GOT3 (cell line): ENCODE measurements around the gene DNAJB1.
"Not testable (repeated sequence)": the region's sequence is repeated elsewhere in the genome, so short reads cannot be mapped to it uniquely, and the experiment has no call there.

Source experiments
- DNase-seq: peaks from one replicate; lab custom pipeline; 2025; ENCODE audit warnings: mixed read lengths; lab: John Stamatoyannopoulos, UW

DNAJB1 gene

GRCh38 chr19:14520543-14520942 lies 2.3 kb upstream of the DNAJB1 start:
- DNase-seq = no peak

- no peak for DNase-seq
Observed at GRCh38 chr19:14519860-14520407, 1.7 kb upstream of the DNAJB1 start.

DNA sequence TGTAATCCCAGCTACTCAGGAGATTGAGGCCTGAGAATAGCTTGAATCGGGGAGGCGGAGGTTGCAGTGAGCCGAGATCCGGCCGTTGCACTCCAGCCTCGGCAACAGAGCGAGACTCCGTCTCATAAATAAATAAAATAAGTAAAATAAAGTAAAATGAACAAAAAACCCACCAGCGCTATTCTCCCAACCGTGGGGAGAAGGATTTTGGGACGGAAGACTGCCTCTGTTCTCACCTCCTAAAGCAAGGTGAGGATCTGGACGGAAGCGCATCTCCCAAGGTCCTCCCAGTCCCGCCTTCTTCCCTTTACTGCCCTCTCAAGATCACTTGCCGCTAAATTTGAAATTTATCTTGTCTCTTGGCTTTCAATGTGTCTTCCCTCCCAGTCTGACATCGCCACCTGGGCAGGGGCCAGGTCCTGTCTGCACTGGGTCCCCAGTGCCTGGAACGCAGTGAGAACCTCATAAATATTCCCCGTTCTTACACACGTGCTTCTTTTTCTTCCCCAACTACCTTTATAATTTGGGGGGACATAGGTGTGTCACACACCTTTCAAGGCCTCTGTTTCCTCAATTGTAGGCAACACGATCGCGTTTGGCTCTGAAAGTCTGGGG lies 1.2 kb upstream of the DNAJB1 start:
- no peak for DNase-seq

DNA sequence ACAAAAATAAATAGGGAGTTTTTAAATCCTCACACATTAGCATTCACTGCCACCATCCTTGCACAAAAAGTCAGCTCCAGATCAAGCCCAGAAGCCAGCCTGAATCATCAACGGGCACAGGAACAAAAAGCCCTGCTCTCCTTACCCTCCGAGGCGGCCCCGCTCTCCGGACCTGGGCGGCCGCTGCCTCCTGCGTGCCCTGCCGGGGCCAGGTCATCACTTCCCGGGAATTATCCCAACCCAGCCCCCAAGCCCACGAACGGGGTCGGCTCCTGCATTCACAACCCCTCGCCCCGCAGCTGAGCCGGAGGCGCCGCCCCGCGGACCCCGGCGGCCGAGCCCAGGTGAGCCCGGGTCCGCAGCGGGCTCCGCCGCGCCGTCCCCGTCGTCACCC lies 754 bp downstream of the DNAJB1 start:
- DNase-seq = no peak

GRCh38 chr19:14516746-14517438 lies 1.3 kb downstream of the DNAJB1 start:
- no peak for DNase-seq

- no peak for DNase-seq
Observed at GRCh38 chr19:14516048-14516534, 2.1 kb downstream of the DNAJB1 start.

DNA sequence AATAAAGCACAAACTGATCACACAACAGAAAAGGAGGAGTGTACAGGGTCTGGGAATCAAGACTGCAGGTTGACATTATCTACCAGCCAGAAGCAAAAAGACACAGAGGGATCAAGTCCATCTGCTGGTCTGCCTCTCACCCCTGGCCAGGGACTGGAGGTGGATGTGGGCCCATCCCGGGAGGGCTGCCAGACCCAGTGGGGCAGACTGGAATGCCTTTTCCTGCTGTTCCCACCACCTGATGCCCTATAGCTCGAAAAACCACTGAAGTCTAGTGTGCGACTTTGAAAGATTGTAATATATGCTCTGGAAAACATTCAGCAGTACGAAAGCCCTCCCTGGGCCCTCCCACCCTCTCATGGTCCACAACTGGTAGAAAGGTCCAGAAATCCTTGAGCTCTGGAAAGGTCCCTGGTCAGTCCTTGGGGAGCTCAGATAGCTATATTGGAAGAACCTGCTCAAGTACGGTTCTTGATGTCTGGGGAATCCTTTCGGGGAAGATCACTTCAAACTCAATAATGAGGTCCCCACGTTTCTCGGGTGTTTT lies 2.6 kb downstream of the DNAJB1 start:
- DNase-seq = no peak

- no peak for DNase-seq
Observed at GRCh38 chr19:14514215-14514863, 3.9 kb downstream of the DNAJB1 start.

DNA sequence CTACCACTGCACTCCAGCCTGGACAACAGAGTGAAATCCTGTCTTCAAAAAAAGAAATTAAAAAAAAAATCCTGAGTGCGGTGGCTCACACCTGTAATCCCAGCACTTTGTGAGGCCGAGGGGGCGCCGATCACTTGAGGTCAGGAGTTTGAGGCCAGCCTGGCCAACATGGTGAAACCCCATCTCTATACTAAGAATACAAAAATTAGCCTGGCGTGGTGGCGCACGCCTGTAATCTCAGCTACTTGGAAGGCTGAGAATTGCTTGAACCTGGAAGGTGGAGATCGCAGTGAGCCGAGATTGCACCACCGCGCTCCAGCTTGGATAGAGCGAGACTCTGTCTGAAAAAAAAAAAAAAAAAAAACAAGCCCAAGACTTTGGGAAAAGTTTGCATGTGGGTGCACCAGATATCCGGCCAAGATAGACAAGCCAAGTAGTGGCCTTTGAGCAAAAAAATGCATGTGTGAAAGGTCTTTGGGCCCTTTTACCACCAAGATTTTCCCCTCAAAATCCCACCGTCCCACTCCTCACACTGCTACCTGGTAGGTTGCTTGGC lies 5.7 kb downstream of the DNAJB1 start:
- no peak for DNase-seq

DNA sequence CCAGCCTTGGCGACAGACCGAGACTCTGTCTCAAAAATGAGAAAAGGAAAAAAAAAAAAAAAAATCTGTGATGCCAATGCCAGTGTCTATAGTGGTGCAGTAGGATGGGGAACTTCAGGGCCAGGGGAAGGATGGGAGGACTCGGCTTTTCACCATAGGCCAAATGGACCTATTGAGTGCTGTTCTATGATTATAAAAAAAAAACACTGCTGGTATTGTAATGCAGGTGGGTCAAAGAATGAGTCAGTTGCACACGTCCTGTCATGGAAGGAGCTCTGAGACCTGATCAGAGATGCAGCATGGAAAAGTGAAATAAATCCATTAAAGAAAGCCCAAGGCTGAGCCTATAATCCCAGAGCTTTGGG lies 7.0 kb downstream of the DNAJB1 start:
- DNase-seq = no peak

- DNase-seq = no peak
Observed at GRCh38 chr19:14510311-14511228, 7.6 kb downstream of the DNAJB1 start.

GRCh38 chr19:14507704-14508542 lies 10.3 kb downstream of the DNAJB1 start:
- no peak for DNase-seq

GRCh38 chr19:14505488-14506239 lies 12.5 kb downstream of the DNAJB1 start:
- no peak for DNase-seq

- not testable (repeated sequence) for DNase-seq
Observed at GRCh38 chr19:14504575-14504974, 13.6 kb downstream of the DNAJB1 start.

GRCh38 chr19:14503285-14503684 lies 14.9 kb downstream of the DNAJB1 start:
- DNase-seq = no peak

- DNase-seq = no peak
Observed at GRCh38 chr19:14502334-14503092, 15.7 kb downstream of the DNAJB1 start.

GRCh38 chr19:14497228-14497921 lies 20.8 kb downstream of the DNAJB1 start:
- DNase-seq = no peak

- no peak for DNase-seq
Observed at GRCh38 chr19:14496834-14497227, 21.4 kb downstream of the DNAJB1 start.
